ENCODE results near the gene LY9.

LY9 gene

DNA sequence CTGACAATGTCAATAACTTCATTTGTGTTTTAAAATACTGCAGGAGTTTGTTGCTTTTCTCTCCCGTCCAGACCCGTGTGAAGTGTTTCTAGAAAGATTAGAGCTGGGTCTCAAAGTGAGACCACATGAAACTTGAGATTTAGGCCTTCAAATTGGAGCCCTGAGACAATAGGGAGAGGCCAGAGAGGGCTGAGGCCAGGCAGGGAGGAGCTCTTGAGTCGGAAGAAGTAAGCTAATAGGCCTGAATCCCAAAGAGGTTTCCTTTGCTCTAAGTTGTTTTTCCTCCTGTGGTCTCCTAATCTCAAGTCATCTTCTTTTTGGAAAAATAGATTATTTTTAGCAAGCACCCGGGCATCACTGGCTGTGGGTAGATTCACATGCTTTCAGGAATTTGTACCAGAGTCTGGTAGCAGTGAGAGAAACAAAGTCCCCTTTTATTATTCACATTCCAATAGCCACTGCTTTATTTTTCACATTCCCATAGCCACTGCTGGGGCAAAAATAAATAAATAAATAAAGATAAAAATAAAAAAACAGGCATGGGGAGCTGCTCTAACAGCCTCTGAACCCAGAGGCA is 41.1 kb downstream of the LY9 start:
- DNase-seq (ENCODE audit: low read depth, low spot score): no peak
- in situ Hi-C loops (cut with HindIII; ENCODE audit: low sequenced_read_pairs): no loop called here
- no peak overlapping the region for H3K4me3 ChIP-seq (ENCODE audit: low read depth, low read length)
- TF ChIP-seq, protein P1, sequence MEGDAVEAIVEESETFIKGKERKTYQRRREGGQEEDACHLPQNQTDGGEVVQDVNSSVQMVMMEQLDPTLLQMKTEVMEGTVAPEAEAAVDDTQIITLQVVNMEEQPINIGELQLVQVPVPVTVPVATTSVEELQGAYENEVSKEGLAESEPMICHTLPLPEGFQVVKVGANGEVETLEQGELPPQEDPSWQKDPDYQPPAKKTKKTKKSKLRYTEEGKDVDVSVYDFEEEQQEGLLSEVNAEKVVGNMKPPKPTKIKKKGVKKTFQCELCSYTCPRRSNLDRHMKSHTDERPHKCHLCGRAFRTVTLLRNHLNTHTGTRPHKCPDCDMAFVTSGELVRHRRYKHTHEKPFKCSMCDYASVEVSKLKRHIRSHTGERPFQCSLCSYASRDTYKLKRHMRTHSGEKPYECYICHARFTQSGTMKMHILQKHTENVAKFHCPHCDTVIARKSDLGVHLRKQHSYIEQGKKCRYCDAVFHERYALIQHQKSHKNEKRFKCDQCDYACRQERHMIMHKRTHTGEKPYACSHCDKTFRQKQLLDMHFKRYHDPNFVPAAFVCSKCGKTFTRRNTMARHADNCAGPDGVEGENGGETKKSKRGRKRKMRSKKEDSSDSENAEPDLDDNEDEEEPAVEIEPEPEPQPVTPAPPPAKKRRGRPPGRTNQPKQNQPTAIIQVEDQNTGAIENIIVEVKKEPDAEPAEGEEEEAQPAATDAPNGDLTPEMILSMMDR (IDR thresholded peaks at IDR 0.05; ENCODE audit: low read depth, low read length): no peak

DNA sequence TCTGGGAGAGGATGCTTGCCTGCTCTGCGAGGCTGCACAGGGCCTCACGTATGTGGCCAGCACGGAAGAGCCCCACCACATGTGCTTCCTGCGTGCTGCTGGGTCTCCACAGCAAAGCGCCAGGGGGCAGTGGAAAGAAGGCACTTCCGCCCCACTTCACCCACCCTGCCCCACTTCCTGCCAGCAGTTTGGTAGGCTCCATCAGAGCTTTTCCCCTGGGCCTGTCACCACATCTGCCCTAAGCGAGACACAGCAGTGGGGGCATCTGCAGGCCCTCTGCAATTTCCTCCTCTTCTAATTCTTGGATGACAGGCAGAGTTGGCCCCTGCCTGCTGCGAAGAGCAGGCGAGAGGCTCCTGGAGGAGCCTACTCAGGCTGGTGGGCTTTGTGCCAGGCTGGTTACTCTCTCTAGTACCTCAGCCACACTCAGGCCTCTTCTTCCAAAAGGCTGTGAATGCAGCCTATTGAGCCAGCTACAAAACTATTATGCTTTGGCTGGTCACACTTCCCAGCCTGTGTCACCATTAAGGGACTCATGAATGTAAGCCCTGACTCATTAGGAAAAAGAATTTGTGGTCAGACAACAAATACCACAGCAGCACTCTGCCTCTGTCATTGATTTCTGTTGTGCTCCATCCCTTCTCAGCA is 41.7 kb downstream of the LY9 start:
- no peak for DNase-seq (ENCODE audit: low read depth, low spot score)
- TF ChIP-seq, protein P1 (IDR thresholded peaks at IDR 0.05; ENCODE audit: low read depth, low read length): no peak
- H3K4me3 ChIP-seq (ENCODE audit: low read depth, low read length): no peak overlapping the region
- in situ Hi-C loops (cut with HindIII; ENCODE audit: low sequenced_read_pairs): no loop called here

DNA sequence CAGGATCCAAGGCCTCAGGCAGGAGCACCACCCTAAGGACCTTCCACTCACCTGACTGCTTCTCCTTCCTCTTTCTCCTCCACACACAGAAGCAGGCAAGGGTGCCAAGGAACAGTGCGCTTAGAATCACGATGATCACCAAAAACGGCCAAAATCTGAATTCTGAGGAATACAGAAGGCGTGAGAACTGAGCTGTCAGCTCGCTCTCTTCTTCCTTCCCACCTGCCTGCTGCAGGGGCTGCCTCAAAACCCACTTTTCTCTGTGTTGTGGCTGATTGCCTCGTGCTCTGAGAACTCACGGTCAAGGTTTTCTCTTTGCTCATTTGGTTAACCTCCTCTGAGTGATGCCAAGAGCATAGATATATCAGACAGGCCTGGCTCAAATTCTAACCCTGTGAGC is 42.9 kb downstream of the LY9 start:
- no peak for DNase-seq (ENCODE audit: low read depth, low spot score)
- in situ Hi-C loops (cut with HindIII; ENCODE audit: low sequenced_read_pairs): no loop called here
- TF ChIP-seq, protein P1 (IDR thresholded peaks at IDR 0.05; ENCODE audit: low read depth, low read length): no peak
- no peak overlapping the region for H3K4me3 ChIP-seq (ENCODE audit: low read depth, low read length)

DNA sequence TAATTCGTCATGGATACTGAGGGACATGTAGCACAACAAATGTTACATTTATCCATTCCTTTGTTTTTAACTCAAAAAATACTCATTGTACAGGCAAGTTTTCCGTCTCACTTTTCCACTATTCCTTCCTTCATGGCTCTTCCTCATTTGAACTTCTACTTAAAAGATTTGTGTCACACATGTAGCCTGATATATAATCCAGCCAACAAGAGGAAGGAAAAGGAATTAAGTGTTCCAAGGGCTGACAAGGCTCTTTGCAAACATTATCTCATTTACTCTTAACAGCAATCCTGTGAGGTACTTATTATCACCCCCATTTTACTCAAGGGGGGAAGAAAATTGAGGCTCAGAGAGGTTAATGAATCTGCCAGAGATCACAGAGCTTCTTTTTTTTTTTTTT is 43.8 kb downstream of the LY9 start:
- TF ChIP-seq, protein P1 (IDR thresholded peaks at IDR 0.05; ENCODE audit: low read depth, low read length): no peak
- DNase-seq (ENCODE audit: low read depth, low spot score): no peak
- H3K4me3 ChIP-seq (ENCODE audit: low read depth, low read length): no peak overlapping the region
- in situ Hi-C loops (cut with HindIII; ENCODE audit: low sequenced_read_pairs): no loop called here

DNA sequence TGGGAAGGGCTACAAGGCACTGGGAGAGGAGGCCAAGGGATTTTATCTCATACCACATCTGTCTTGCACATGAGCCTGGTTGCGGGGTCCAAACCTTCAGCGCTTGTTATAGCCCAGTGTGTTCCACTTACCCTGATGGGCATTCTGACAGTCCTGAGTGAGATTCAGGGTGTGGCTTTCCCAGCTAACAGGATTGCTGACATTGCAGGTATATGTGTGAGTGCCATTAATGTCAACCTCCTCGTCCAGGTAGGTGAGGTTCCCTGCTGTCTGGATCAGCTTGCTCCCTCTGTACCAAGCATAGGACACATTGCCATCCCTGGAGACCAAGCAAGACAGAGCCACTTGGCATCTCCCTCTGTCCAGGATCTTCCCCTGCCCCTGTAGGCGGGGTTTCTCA is 45.1 kb downstream of the LY9 start:
- TF ChIP-seq, protein P1 (IDR thresholded peaks at IDR 0.05; ENCODE audit: low read depth, low read length): no peak
- H3K4me3 ChIP-seq (ENCODE audit: low read depth, low read length): no peak overlapping the region
- in situ Hi-C loops (cut with HindIII; ENCODE audit: low sequenced_read_pairs): no loop called here
- no peak for DNase-seq (ENCODE audit: low read depth, low spot score)

DNA sequence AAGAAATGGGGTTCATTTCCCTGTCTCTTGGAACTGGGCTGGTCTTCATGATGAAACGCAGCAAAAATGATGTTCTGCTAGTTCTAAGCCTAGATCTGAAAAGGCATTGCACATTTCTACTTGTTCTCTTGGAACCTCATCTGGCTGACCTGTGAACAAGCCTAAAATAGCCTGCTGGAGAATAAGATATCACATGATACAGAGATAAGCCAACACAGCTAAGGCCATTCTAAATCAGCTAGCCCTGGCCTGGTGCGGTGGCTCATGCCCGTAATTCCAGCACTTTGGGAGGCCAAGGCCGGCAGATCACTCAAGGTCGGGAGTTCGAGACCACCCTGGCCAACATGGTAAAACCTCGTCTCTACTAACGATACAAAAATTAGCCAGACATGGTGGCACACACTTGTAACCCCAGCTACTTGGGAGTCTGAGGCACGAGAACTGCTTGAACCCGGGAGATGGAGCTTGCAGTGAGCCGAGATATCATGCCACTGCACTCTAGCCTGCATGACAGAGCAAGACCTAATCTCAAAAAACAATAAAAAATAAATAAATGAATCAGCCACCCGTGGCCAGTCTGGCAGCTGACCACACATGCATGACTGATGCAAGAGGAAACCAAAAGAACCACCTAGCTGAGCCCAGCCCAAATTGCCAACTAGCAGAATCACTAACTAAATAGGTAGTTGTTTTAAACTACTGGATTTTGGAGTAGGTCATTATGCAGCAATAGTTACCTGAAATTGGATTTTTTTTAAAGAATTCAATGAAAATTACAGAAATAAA is 48.7 kb downstream of the LY9 start:
- in situ Hi-C loops (cut with HindIII; ENCODE audit: low sequenced_read_pairs): no loop called here
- TF ChIP-seq, protein P1 (IDR thresholded peaks at IDR 0.05; ENCODE audit: low read depth, low read length): no peak
- H3K4me3 ChIP-seq (ENCODE audit: low read depth, low read length): no peak overlapping the region
- no peak for DNase-seq (ENCODE audit: low read depth, low spot score)
